BLaER1 (cell line): ENCODE results near the gene NUTM2F.
"Not testable (repeated sequence)": the region's sequence is repeated elsewhere in the genome, so short reads cannot be mapped to it uniquely, and the experiment has no call there.

Experiments
- H3K27ac ChIP-seq: shearing (Covaris generic); formaldehyde crosslinking; 2 replicates; pipeline ENCODE4 v1.8.1; 2022
- H3K27me3 ChIP-seq: shearing (Covaris generic); formaldehyde crosslinking; 2 replicates; pipeline ENCODE4 v1.8.1; 2022
- H3K36me3 ChIP-seq: shearing (Covaris generic); formaldehyde crosslinking; 2 replicates; pipeline ENCODE4 v1.8.1; 2022
- H3K4me1 ChIP-seq: shearing (Covaris generic); formaldehyde crosslinking; 2 replicates; pipeline ENCODE4 v1.8.1; 2022
- H3K4me2 ChIP-seq: shearing (Covaris generic); formaldehyde crosslinking; 2 replicates; pipeline ENCODE4 v1.8.1; 2022
- H3K4me3 ChIP-seq: shearing (Covaris generic); formaldehyde crosslinking; 2 replicates; pipeline ENCODE4 v1.8.1; 2022
- H3K9ac ChIP-seq: shearing (Covaris generic); formaldehyde crosslinking; 2 replicates; pipeline ENCODE4 v1.8.1; 2022
- H3K9me3 ChIP-seq: shearing (Covaris generic); formaldehyde crosslinking; 2 replicates; pipeline ENCODE4 v1.8.1; 2022
- H4K20me1 ChIP-seq: shearing (Covaris generic); formaldehyde crosslinking; 2 replicates; pipeline ENCODE4 v1.8.1; 2022
- Cebpa-rat ChIP-seq: shearing (Covaris generic); IDR thresholded peaks from 2 replicates; pipeline ENCODE4 v1.8.1; 2022

NUTM2F gene

DNA sequence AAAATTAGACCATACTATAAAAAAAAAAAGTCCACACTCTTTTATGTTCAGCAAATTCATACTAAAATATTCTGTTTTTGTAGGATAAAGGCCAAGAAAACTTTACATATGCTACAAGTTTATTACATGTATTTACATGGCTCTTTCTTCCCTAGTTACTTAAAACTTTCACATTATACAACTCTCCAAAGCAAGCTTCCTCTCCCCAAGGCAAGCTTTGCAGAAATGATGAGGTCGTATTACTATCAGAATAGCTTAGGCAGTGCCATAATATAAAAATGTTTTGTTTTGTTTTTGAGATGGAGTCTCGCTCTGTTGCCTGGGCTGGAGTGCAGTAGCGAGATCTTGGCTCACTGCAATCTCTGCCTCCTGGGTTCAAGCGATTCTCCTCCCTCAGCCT, 8.0 kb upstream of the NUTM2F start:
- not testable (repeated sequence) for H3K4me2 ChIP-seq, H4K20me1 ChIP-seq, H3K27ac ChIP-seq, H3K27me3 ChIP-seq, H3K9ac ChIP-seq, H3K9me3 ChIP-seq, H3K4me1 ChIP-seq, H3K36me3 ChIP-seq, H3K4me3 ChIP-seq

DNA sequence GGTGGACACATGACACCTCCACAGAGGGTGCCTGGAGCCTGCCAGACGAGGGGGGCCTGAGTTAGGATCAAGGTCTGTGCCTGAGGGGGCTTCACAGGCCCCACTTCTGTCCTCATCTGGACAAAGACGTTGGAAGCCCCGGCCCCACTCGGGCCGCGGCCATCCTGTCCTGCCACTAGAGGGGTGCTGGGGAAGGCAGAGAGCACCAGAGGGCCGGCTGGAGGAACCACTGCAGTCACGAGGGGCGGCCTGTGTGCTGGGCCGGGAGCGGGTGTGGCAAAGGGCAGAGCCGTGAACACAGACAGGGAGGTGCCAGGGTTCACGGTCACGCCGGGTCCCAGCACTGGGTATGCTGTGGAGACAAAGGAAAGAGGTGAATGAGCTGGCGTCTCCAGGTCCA, 2.9 kb downstream of the NUTM2F start:
- not testable (repeated sequence) for H3K27me3 ChIP-seq, H3K36me3 ChIP-seq, H3K9me3 ChIP-seq, H3K4me3 ChIP-seq, H4K20me1 ChIP-seq, H3K27ac ChIP-seq, H3K9ac ChIP-seq
- Histone ChIP-seq H3K4me2 (peak overlapping the region; percentile 40; the same call in 1 of the 2 replicates), H3K4me1 (peaks cover 13% of the 10 kb centered on the region)

DNA sequence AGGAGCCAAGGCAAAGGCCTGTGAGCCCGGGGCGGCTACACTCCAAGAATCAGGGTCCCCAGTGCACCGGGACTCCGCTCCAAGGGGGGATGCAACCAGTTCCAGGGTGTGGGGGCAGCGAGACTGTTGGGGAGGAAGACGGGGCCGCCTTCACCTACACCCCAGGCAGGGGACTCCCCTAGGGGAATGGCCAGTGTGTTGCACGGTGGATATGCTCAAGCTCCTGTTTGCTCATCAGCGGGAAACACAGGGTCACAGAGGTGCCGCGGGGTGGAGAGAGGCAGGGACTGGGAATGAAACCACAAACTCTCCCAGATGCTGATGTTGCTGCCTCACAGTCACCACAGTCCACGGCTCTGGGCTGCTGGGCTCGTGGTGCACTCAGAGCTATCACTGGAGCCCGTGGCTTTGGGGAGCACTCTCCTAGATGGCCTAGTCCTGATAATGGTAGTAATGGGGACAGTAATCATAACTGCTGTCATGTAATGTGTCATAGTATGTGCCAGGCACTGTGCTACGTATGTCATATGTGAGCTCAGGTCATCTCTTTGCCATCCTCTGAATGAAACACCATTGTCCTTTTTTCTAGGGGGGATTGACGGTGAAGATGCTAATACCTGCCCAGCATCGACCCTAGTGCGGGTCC, 5.2 kb downstream of the NUTM2F start:
- not testable (repeated sequence) for H3K27ac ChIP-seq, H3K4me2 ChIP-seq, H3K9ac ChIP-seq, H3K27me3 ChIP-seq, H3K4me3 ChIP-seq, H3K36me3 ChIP-seq, H3K9me3 ChIP-seq, H4K20me1 ChIP-seq
- H3K4me1 ChIP-seq = peaks cover 13% of the 10 kb centered on the region

DNA sequence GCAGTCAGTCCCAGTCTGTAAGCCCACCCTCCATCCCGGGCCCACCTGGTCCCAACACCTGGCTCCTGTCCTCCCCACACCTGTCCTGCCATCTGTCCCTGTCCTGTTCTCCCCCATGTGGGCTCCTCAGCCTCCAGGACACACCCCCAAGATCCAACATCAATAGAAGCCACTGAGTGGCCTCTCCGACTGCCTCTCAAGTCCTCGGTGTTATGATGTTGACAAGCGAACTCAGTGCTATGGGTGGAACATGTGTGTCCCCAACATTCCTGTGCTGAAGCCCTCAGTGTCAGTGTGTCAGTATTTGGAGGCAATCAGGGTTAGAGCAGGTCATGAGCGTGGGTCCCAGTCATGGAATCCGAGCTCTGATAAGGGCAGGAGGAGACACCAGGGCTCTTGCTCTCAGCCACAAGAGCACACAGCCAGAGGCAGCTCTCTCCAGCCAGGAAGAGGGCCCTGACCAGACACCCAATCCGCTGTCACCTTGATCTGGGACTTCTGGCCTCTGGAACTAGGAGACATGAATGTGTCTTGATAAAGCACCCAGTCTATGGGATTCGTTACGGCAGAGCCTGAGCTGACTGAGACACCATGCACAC, 6.0 kb downstream of the NUTM2F start:
- H3K9ac ChIP-seq, H3K9me3 ChIP-seq, H3K27ac ChIP-seq, H3K4me3 ChIP-seq, H4K20me1 ChIP-seq, H3K4me2 ChIP-seq, H3K36me3 ChIP-seq, H3K27me3 ChIP-seq: not testable (repeated sequence)
- H3K4me1 ChIP-seq = peaks cover 13% of the 10 kb centered on the region

DNA sequence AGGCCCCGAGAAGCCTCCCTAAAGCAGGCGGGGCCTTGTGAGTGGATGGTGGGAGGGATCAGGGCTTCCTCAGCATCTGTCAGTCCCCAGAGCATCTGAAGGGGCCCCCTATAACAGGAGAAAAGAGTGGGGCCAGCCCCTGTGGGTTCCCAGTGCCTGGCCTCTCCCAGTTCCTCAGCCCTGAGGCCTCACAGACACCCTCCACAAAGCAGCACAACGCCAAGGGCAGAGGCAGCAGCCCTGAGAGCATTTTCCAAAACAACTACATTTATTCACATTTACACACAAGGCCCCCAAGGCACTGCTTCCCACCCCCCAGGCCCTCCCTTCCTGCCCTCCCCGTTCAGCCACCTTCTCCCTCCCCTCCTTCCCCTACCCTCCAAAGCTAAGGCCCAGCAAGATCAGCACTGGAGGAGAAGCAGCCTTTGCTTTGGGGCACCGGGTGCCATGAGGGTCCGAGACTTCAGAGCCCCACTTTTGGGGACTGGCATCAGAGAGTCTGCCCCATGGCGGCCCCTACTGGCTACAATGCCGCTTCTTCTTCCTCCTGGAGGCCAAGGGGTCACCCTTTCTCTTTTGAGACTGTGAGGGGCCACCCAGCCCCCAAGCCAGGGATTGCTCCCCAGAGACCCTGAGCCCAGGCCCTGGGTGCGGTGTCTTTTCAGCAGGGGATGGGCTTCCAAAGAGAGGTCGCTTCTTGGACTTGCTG, 10.3 kb downstream of the NUTM2F start:
- not testable (repeated sequence) for H3K9ac ChIP-seq, H3K4me3 ChIP-seq, H3K36me3 ChIP-seq, H4K20me1 ChIP-seq, H3K4me1 ChIP-seq, H3K9me3 ChIP-seq, H3K4me2 ChIP-seq, H3K27me3 ChIP-seq, H3K27ac ChIP-seq

DNA sequence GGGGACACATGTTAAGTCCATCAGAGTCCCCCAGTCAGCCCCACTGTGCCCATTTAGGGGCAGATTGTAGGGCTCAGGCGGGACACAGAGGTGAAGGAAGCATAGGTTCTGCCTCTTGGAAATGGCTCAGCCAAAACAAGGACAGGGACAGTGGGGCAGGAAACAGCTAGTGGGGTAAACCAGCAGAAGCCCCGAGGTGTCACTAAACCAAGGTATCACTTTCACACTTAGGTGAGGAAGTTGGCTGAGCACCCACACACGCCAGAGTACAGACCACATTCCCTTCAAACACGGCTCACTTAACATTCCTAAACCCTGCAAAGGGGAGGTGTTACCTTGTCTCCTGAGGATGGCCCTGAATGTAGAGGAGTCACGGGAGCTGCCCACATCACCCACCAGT, 12.2 kb downstream of the NUTM2F start:
- H3K4me2 ChIP-seq, H3K27ac ChIP-seq, H3K27me3 ChIP-seq, H3K36me3 ChIP-seq, H3K4me1 ChIP-seq, H3K9me3 ChIP-seq, H3K4me3 ChIP-seq, H3K9ac ChIP-seq, H4K20me1 ChIP-seq: not testable (repeated sequence)

DNA sequence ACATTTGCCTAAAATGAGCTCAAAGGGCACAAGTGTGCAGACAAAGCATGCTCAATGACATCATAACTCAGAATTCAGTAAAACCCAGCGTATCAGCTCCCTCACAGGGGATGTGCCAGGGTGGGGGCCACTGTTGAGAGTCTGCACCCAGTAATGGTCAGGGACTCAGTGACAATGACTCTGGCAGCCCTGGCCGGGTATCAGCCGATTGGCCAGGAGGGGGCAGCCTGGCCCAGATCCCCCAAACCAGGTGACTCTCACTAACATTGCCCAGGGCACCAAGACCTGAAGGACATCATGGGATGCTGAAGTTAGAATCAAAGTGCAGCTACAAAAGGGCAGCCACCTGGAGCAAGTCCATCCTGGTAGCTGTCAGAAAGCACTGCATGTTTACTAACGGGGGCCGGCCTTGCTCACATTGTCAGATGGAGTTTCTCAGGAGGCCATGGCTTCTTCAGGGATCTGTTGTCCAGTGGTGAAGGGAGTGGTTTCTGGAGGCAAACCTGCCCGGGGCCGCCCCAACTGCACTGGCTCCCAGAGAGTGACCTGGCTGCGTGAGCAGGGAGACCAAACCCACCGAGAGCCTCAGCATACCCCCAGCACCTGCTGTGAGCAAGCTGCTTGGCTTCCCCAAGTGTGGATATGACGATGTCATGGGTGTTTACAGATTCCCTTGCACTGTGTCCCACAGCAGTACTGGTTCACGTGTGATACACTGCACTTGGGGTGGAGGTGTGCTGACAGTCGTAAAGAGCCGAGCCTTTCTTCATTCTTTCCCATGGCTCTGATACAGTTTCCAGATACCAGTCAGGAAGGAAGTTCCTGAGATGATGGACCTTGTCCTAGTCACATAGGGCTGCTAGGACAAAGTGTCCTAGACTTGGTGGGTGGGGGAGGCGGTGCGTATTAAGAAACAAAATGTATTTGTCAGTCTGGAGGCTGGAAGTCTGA, 13.1 kb downstream of the NUTM2F start:
- H3K4me2 ChIP-seq, H3K36me3 ChIP-seq, H3K9me3 ChIP-seq, H3K4me3 ChIP-seq, H4K20me1 ChIP-seq, H3K4me1 ChIP-seq, H3K27ac ChIP-seq, H3K9ac ChIP-seq, H3K27me3 ChIP-seq: not testable (repeated sequence)

DNA sequence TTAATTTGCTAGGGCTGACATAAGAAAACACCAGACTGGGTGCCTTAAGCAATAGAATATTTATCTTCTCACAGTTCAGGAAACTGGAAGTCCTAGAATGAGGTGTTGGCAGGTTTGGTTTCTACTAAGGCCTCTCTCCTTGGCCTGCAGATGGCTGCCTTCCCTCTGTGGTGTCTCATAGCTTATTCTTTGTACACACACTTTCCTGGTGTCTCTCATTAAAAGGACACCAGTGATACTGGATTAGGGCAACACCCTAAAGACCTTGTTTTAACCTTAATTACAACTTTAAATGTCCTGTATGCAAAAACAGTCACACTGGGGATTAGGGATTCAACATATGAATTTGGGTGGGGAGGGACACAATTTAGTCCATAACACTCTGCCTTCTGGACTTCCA, 25.1 kb downstream of the NUTM2F start:
- TF ChIP-seq Cebpa-rat = no peak
- no peaks in the 10 kb centered on the region for H3K9me3 ChIP-seq
- no peak overlapping the region for H3K9ac ChIP-seq
- peaks cover 22% of the 10 kb centered on the region; the same call in 1 of the 2 replicates for H3K36me3 ChIP-seq
- no peak overlapping the region for H3K4me3 ChIP-seq
- H3K4me1 ChIP-seq = no peaks in the 10 kb centered on the region
- no peak overlapping the region for H3K4me2 ChIP-seq
- no peaks in the 10 kb centered on the region for H3K27me3 ChIP-seq
- H4K20me1 ChIP-seq = no peaks in the 10 kb centered on the region
- no peak overlapping the region for H3K27ac ChIP-seq

DNA sequence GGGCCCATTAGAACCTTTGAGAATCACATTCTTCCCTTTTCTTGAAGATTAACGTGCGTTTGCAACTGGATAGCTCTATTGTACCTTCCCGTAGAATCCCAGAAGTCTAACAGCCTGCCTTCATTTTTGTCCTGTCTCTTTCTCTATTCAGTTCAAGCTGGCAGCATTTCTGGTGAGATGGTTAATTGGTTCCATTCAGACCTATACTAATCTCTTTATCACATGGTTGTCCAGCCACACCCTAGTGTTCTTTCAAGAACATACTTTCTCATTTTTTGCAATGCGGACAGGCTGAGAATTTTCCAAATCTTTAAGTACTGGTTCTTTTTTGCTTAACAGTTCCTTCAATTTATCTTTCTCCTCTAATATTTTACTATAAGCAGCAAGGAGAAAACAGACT, 26.0 kb downstream of the NUTM2F start:
- no peak for TF ChIP-seq Cebpa-rat
- Histone ChIP-seq H3K27me3 (no peaks in the 10 kb centered on the region), H3K4me3 (no peak overlapping the region), H3K9ac (no peak overlapping the region), H3K9me3 (no peaks in the 10 kb centered on the region), H3K4me1 (no peaks in the 10 kb centered on the region), H3K27ac (no peak overlapping the region), H3K36me3 (peaks cover 22% of the 10 kb centered on the region; the same call in 1 of the 2 replicates), H4K20me1 (no peaks in the 10 kb centered on the region), H3K4me2 (no peak overlapping the region)

DNA sequence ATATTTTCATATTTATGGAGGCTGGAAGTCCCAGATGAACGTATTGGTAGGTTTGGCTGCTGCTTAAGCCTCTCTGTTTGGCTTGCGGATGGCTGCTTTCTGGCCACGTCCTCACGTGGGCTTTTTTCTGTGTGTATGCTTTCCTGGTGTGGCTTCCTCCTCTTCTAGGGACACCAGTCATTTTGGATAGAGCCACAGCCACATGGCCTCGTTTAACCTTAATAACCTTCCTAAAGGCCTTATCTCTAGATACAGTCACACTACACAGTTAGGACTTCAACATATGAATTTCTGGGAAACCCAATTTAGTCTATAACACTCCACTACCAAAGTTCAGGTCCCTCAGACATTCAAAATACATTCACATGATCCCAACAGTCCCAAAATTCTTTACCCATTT, 26.9 kb downstream of the NUTM2F start:
- no peak overlapping the region for H3K4me3 ChIP-seq
- no peak overlapping the region for H3K9ac ChIP-seq
- no peaks in the 10 kb centered on the region for H3K9me3 ChIP-seq
- no peaks in the 10 kb centered on the region for H3K4me1 ChIP-seq
- no peak for TF ChIP-seq Cebpa-rat
- H3K4me2 ChIP-seq = no peak overlapping the region
- no peaks in the 10 kb centered on the region for H3K27me3 ChIP-seq
- no peak overlapping the region for H3K27ac ChIP-seq
- no peaks in the 10 kb centered on the region for H4K20me1 ChIP-seq
- peaks cover 26% of the 10 kb centered on the region; the same call in 1 of the 2 replicates for H3K36me3 ChIP-seq
